ENCODE data around the gene ERF.

The ERF gene

GRCh38 chr19:42234364-42234763 is 20.6 kb downstream of the ERF start:
- no peak for DNase-seq

- DNase-seq: no peak
These were observed 21.1 kb downstream of the ERF start for GRCh38 chr19:42233678-42234292.

- no peak for DNase-seq
These were observed 21.8 kb downstream of the ERF start for GRCh38 chr19:42233106-42233505.

GRCh38 chr19:42232435-42232834 is 22.5 kb downstream of the ERF start:
- no peak for DNase-seq

- DNase-seq: no peak
These were observed 24.4 kb downstream of the ERF start for GRCh38 chr19:42230571-42230970.

GRCh38 chr19:42229855-42230351 is 25.0 kb downstream of the ERF start:
- DNase-seq: no peak

GRCh38 chr19:42229301-42229854 is 25.6 kb downstream of the ERF start:
- no peak for DNase-seq

GRCh38 chr19:42228641-42229040 is 26.3 kb downstream of the ERF start:
- no peak for DNase-seq

GRCh38 chr19:42226886-42227285 is 28.0 kb downstream of the ERF start:
- no peak for DNase-seq

GRCh38 chr19:42225718-42226292 is 29.1 kb downstream of the ERF start:
- DNase-seq: no peak

GRCh38 chr19:42224940-42225717 is 29.8 kb downstream of the ERF start:
- DNase-seq: no peak

GRCh38 chr19:42220751-42221097 is 34.2 kb downstream of the ERF start:
- no peak for DNase-seq

- DNase-seq: peak; percentile 93 to 95
These were observed 34.8 kb downstream of the ERF start, which contains the start of gene ZNF526 for GRCh38 chr19:42219812-42220750. Gene ZNF526 (plus strand): TSS chr19:42220312. CDS start chr19:42224404, 4,092 bp downstream.

- DNase-seq: peak; percentile 99
These were observed 37.1 kb downstream of the ERF start, which contains the start of gene DEDD2 for GRCh38 chr19:42217520-42218437. Gene DEDD2 (minus strand): TSS chr19:42217677. CDS start chr19:42217007, 670 bp downstream.

- no peak for DNase-seq
These were observed 38.0 kb downstream of the ERF start for GRCh38 chr19:42216653-42217519.

GRCh38 chr19:42214810-42215485 is 40.0 kb downstream of the ERF start:
- no peak for DNase-seq

GRCh38 chr19:42212886-42213285 is 42.0 kb downstream of the ERF start:
- no peak for DNase-seq

- no peak for DNase-seq
These were observed 46.3 kb downstream of the ERF start for GRCh38 chr19:42208612-42209011.

GRCh38 chr19:42207767-42208271 is 47.1 kb downstream of the ERF start:
- DNase-seq: no peak

Measured in activated CD4-positive, alpha-beta T cell treated with anti-CD3 and anti-CD28 coated beads, Interleukin-2, amount 50 U/mL, for 4 hours (primary cell).